HG02571 (cell line): ENCODE results near the gene MYOM1.
A peak's percentile ranks its signal among the peaks of the same experiment; 100 is the strongest.
"Not testable (repeated sequence)": the region's sequence is repeated elsewhere in the genome, so short reads cannot be mapped to it uniquely, and the experiment has no call there.

ENCODE experiments used
- ATAC-seq: cut with Tn5 transposase; IDR thresholded peaks from one replicate; pipeline ENCODE4 v1.9.1; 2021; ENCODE audit warnings: mild to moderate bottlenecking, moderate library complexity; ENCODE audit not compliant: unreplicated experiment

Gene MYOM1

DNA sequence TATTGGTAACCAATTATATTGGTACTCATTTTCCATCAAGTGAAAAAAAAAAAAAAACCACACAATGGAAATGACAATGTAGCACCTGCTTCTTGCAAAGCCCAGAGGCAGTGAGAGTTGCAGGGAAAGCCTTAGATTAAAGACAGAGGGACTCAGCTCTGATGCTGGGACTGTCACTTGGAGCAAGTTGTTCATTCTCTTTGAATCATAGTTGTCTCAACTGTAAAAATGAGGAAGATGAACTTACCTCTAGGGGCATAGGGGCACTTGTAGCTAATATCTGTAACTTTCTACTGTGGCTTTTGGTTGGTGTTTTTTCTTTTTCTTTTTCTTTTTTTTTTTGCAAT is 125.5 kb downstream of the MYOM1 start:
- no peak for ATAC-seq

DNA sequence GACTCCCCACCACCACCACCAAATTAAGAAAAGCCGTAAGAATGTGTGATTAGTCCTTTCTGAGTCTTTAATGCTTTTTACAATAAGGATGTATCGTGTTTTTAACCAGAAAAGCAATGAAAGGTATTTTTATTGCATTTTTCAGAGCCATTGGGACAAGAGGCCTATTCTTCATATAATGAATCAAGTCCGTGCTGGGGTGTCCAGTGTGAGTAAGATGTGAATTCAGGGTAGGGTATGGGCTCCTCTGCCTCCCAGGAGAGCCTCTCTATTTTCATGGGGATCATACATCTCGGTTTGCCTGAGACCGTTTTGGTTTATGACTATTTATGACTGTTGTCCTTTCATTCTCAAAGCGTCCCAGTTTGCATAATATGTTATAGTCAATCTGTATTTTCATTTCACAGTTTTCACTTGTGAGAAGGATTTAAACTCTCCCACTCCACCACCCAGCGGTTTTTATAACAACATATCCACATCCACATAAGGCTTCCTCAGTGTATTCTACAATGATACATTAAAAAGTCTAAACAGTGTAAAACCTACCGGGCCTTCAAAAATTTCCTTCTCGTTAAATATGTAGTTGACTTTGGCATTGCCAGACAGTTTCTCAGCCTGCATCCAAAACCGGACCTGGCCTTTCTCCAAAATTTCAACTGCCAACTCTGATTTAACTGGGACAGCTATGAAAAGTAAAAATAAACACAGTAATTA is 126.0 kb downstream of the MYOM1 start:
- ATAC-seq, result no peak

DNA sequence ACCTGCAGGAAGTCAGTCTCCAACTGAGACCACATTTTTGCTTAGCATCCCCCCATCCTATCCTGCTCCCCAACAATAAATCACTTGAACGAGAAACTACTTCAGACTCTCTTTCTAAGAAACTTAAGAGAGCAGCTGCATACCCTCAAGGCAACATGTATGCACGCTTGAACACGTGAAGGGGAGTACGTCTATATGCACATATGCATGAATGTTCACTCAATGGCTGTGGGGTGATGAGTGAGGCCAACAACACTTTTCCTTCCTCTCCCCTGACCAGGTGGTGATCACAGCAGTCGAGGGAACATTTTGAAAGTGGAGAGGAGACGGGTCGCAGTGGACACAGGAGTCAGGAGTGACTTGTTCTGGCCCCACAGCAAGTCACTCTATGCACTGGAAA is 127.0 kb downstream of the MYOM1 start:
- no peak for ATAC-seq

DNA sequence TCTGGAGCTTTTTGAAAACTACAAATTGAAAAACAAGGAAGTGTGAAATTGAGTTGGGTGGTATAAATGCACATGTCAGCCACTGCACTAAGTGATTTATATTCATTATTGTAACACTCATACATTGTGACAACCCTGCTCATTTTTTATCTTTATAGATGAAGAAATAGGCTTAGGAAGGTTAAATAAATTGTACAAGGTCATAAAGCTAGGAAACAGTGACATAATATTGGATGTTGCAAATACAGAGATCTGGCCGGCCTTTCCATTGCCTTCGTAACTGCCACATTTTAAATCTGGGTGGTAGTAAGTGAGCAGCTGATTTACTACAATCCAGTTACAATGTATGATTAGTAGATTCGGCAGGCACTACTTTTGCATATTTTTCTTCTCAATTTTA is 130.2 kb downstream of the MYOM1 start:
- no peak for ATAC-seq

DNA sequence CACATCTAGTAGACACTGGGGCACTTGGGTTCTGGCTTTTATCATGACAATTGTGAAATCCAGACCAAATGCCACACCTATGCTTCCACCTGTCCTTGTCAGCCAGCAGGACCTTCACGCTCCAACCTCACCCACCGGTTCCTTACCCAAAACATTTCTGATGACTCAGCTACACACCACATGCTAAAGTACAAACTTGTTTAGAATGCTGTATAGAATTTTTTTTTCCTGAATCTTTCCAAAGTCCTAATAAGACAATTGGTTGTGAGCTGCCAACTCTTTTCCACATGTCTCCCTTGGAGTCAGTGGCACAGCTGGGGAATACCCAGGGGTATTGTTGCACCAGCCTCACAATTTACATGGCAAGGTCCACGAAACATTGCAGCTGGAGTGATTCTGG is 131.3 kb downstream of the MYOM1 start:
- ATAC-seq, result no peak

DNA sequence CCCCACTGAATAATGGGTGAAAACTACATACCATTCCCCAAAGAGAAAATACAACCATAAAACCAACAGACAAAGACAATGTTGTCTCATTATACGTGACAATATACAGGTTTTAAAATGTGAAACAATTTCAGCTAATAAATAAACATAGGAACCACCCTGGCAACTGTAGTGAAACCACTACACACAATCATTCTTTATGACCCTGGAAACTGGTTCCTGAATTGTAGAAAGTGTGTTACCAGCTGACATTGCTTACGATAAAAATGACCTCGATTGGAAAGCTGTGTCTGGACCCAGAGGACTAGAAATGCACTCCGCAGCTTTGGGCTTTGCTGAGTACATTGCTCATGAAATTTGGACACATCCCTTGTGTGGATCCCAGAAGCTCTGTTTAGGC is 132.9 kb downstream of the MYOM1 start:
- ATAC-seq, result no peak

DNA sequence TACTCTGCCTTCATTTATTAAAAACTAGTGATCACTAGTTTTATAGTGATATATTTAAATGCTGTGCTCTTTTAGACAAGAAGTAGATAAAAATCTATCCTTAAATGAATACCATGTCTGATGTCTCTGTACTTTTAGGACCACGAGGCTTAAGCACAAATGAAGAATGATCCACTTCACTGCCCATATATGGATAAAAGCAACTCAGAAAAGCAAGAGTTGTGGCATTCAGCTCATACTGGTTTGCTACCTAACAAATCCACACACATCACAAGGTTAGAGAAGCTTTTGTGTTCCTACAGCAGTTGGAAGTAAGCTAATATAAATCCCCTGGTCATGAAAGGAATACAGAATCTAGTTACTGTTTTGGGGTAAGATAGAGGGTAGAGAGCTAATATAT is 134.2 kb downstream of the MYOM1 start:
- no peak for ATAC-seq

DNA sequence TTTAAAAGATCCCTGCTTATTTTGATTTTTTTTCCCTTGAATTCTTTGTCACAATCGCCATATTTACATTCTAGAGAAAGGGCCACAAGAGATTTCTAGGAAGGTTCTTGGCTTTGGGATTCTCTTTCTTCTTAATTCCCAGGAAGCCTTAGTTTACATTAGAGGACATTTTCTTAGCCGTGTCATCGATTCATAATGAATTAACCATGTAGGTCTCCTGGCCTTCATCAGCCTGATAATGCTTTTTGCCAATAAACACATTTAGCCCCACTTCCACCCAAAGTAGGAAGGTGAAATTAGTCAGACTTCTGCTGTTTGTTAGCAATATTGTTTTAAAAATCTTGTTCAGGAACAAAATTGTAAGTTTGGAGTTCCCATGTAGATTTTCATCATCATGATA is 135.6 kb downstream of the MYOM1 start:
- no peak for ATAC-seq

DNA sequence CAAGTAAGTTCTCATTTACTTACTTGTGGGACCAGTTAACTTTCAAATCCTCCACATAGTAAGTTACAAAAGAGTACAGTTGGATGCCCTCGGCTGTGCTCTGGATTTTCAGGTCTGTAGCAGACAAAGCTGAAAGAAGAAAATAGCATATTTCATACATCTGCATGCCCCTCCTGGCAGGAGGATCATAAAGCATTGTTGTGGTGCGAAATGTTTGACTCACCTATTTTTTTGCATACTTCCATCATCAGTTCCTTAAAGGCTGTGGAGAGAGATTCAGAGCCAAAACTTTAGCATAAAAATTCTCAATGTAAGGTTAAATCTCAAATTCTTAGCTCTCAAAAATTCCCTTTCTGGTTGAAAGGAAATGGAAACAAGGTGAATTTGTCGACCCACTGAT is 136.0 kb downstream of the MYOM1 start:
- no peak for ATAC-seq

DNA sequence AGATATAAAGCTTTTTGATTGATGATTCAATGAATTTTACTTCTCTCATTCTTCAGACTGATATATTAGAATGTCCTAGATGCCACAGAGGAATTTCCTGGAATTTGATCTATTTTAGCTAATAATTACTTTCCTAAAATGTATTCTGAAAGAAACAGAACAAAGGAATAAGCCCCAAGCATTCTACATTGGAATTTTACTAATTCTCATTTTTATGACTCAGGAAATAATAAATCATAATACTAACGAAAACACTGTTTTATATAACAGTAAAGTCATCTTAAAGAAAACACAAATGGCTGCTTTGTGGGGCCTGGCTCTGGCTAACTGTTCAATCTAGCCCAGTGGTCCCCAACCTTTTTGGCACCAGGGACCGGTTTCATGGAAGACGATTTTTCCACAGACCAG is 138.2 kb downstream of the MYOM1 start:
- ATAC-seq, result no peak

DNA sequence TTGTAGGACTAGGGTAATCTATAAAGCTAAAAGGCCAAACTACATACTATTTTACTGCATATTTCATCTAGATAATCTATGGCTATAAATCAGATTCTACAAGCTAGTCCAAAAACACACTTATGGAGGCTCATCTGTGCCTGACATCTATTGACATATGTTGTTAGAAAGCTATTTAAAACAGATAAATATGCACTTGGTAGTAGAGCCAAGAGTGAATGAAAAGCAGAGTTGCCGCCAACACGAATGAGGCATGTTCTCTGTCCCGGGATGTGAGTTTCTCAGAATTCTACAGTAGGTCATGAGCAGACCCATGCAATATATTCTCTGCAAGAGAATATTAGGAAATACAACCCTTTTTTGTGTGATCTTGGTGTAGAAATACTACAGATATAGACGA is 140.1 kb downstream of the MYOM1 start:
- no peak for ATAC-seq

DNA sequence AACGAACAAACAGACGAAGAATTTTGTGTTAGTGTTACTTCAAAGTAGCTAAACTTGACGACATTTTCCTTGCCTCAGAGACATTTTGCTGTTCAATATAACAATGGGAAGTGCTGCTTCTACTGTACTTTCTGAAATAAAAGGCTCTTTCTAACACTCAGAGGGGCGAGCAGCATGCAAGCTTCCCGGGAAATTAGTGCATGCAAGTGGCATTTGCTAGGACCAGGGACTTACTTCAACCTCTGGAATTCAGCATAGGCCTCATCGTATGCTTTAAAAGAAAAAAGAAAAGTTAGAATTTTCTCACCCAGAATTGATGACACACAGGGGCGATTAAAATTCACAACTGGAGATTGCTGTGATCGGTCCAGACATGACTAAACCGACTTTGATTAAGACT is 144.3 kb downstream of the MYOM1 start:
- no peak for ATAC-seq

DNA sequence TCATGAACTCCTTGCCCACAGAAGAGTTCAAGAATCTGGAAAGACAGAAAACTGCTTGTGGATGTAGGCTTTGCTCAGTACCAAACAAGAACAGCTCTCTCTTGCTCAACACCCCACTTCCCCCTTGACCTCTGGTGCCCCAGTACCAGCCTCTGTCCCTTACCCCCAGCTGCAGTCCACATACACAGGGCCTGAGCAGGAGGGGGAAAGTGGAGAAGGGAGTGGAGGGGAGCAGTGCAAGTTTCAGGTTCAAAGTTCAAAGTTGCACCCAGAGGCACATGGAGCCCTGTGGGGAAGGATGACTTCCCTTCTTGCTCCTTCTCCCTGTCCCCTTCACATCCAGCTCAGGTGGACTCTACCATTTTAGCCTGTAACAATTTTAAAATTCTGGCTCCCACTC is 145.7 kb downstream of the MYOM1 start:
- ATAC-seq, result no peak

DNA sequence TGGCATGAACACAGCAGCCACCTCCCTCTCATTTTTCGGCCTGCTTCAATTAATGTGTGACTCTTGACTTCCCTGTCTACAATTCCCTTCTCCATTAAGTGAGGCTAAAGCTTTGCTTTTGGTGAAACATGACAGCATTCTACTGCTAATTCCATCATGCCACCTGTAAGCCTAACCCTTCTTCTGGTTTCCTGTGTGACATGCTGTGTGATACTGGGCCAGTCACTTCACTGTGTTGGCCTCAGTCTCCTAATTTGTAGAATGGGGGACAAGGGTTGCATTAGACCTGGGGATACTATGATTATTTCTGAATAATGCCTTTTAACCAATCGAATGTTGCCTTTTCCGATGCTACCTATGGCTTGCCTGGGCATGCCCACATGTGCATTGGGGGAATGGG is 146.4 kb downstream of the MYOM1 start:
- not testable (repeated sequence) for ATAC-seq

DNA sequence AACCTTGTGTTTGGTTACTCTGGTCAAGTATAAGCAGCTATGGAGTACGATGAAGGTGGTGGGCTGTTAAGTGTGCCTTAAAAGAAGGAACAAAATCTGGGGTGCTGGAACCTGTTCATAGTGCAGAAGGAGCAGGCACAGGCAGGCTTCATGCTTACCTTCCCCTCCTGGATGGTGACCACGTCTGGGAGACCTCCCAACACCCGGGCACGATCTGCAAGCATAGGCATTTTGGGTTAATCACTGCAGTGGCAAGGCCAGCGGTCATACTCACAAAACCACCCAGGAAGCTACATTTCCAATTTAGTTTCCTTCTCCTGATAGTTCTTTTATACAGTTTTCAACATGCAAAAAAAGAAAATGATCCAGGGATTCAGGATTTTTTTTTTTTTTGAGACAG is 148.1 kb downstream of the MYOM1 start:
- no peak for ATAC-seq

DNA sequence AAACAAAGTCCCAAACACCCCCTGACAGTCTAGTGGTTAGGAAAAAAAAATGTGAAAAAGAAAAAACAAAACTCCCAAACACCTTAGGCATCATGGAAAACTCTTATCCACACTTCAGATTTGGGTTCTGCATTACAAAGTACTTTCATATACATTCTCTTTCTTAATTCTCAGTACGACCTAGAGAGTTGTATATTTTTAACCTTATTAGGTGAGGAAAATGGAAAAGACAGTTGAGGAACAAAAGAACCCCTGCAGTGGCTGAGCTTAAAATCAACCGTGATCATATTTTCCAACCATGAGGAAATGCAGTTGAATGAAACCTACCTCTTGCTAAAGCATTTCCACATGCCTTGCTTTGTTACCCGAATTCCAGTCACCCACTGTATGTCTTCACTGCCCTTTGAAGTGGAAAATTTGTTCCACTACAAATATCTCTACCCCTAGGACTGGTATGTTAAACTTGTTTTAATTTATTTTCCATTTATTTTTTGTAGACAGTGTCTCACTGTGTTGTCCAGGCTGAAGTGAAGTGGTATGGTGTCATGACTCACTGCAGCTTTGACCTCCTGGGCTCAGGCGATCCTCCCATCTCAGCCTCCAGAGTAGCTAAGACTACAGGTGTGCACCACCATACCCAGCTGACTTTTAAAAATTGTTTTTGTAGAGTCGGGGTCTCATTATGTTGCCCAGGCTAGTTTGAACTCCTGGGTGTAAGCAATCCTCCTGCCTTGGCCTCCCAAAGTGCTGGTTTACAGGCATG is 149.9 kb downstream of the MYOM1 start:
- no peak for ATAC-seq

DNA sequence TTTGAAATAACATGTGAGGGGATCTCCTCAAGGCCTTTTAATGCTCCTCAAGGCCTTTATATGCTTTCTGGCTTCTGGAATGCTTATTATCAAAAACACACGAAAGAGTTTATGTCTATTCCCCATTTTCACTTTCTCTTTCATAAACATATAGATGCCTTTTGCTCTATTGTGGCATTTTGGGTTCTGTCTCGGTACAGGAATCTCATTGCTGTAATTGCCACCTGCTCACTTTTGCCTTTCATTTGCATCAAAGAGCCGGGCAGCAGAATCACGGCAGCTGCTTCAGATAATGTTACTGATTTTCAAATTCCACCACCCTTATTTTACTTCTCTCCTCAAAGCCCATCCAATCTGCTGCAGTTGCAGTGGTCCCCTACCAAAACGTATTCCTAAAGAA is 152.0 kb downstream of the MYOM1 start:
- ATAC-seq, result no peak

DNA sequence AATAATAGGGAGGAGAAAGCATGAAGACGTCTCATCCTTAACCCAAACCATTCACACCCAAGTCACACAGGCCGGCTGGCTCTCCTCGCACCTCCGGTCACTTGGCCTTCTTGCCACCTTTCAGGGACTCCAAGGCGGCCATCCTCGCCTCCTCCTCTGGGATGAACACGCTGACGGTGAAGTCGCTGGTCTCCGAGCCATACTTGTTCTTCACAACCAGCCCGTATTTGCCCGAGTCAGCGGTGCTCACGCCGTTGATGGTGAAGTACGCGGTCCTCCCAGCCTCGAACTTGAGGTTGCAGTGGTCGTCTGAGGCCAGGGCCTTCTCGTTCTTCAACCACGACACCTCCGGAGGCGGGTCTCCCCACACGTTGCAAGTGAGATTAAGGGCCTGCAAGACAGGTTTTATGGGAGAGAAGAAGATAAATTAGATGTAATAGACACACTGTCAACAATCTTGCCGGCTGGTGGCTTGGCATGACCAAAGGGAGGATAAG is 152.6 kb downstream of the MYOM1 start:
- ATAC-seq, result no peak

DNA sequence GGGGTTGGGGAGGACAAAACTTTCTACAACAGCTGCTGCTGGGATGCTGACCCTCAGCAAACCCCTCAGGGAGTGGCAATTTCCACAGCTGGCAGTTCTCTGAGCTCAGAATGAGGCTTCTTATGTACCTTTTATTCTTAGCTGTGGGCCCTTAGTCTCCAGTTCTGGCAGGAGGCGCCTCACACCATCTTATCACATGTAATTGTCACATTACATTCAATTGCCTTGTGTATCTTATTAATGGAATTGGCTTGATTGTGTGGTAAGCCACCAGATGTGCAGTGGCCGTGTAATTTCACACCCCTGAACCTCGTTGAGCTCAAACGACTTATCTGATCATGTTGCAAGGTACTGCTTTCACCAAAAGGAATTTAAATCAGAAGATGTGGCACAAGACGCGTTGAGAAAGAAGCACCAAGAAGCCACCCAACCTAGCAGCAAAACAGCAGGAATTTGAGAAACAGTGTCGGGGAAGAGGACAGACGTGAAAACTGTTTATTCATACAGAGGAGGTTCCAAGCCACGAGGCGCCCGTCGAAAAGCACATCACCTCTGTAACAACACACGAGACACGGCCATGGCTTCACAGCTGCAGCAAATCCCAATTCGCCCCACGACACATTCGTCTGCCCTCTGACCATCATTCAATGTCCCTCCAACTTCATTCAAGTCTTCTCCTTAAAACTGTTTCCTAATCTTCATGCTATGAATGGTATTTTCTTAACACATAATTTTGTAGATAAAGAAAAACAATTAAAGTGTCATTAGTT is 153.2 kb downstream of the MYOM1 start:
- no peak for ATAC-seq

DNA sequence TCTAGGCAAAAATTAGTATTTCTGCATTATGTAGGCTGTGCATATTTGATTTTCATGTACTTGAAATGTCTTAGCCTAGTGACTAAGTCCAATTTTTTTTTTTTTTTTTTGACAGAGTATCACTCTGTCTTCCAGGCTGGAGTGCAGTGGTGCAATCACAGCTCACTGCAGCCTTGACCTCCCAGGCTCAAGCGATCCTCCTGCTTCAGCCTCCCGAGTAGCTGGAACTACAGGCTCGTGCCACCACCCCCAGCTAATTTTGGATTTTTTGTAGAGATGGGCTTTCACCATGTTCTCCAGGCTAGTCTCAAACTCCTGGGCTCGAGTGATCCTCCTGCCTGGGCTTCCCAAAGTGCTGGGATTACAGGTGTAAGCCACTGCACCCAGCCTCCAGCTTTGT is 156.0 kb downstream of the MYOM1 start:
- not testable (repeated sequence) for ATAC-seq

DNA sequence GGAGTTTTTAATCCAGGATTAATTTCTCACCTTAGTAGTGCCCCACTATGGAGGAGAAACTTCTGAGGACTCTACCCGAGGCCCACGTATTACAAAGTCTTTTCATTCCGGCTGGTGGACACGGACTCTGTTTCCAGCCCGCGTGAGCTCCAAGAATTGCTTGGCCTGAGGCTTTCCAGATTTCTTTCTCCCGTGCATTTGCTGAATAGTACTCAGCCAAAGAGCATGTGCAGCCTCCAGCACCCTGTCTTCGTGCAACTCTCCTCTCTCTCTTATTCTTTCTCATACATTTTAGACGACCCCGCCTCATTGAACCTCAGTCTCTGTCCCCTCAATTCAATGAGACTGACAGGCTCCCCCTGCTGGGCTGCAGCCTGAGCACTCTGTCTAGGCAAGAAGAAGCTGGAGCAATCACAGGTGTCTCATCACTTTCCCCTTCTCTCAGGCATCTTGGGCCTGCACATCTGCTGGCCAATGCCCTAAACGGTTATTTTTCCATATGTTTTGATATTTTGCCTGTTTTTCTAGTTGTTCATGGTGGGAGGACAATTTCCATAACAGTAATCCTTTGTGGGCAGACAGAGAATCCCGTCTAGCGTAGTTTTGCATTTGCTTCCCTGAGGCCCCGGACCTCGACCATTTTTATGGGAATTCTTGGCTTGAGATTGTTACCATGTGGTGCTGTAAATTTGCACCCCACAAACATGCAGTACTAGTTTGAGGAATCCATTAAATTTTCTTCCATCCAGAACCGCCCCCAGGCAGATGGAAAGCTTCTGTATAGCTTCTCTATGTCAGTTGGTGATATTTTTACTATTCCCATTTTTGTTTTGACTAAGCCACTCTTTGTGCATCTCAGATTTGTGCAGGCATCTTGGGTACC is 156.7 kb downstream of the MYOM1 start:
- peak; percentile 68 for ATAC-seq
